Lower leg skin (tissue), 3 donors: ENCODE measurements around the gene TCF21.

ENCODE experiments used
- CTCF ChIP-seq, 3 donors: fragments of 450-650 bp; IDR thresholded peaks; one replicate each; pipeline ENCODE4 v1.5.1; 2016; ENCODE audit warnings: antibody characterized with exemption in 3 of 3, mild to moderate bottlenecking in 3 of 3, moderate library complexity in 2 of 3
- POLR2A ChIP-seq, 2 donors: fragments of 450-650 bp; IDR thresholded peaks; one replicate each; pipeline ENCODE4 v1.6.1; 2016 to 2017; ENCODE audit warnings: antibody characterized with exemption in 2 of 2, mild to moderate bottlenecking in 1 of 2, moderate library complexity in 1 of 2

- TF ChIP-seq POLR2A (IDR thresholded peaks at IDR 0.05) (no peak), CTCF (IDR thresholded peaks at IDR 0.05) (no peak)
Observed at GRCh38 chr6:133903855-133904254, 14.9 kb downstream of the TCF21 start.
